HL-60 (cell line): ENCODE data around the gene RFXAP.

Experiments used
- DNase-seq, 2 experiments: peaks; one replicate each; pipeline ENCODE4 v3.0.0-alpha.2; 2010 to 2020; ENCODE audit warnings: low read depth in 1 of 2, low spot score in 1 of 2
- H3K27ac ChIP-seq: fragments of 250-450 bp; sonication (Bioruptor Pico); replicated peaks from 2 replicates; pipeline ENCODE4 v1.5.1; 2020; ENCODE audit warnings: mild to moderate bottlenecking, moderate library complexity
- H3K27me3 ChIP-seq: fragments of 250-450 bp; sonication (Bioruptor Pico); 2 replicates; pipeline ENCODE4 v1.5.1; 2021; ENCODE audit warnings: mild to moderate bottlenecking, moderate library complexity; ENCODE audit not compliant: insufficient read depth, poor library complexity, severe bottlenecking
- H3K4me3 ChIP-seq: replicated peaks from 2 replicates; pipeline ENCODE4 v1.5.1; 2011; ENCODE audit warnings: mild to moderate bottlenecking, control low read depth, low read length; ENCODE audit not compliant: insufficient read depth
- GABPA ChIP-seq: IDR thresholded peaks from 2 replicates; pipeline ENCODE4 v1.6.1; 2012; ENCODE audit warnings: low read depth
- POLR2AphosphoS5 ChIP-seq: IDR thresholded peaks from 2 replicates; pipeline ENCODE4 v1.6.1; 2012; ENCODE audit warnings: low read depth
- REST ChIP-seq: IDR thresholded peaks from 2 replicates; pipeline ENCODE4 v1.6.1; 2012; ENCODE audit warnings: low read depth; ENCODE audit not compliant: insufficient replicate concordance
- SPI1 ChIP-seq: IDR thresholded peaks from 2 replicates; pipeline ENCODE4 v1.6.1; 2012; ENCODE audit warnings: low read depth, mild to moderate bottlenecking, borderline replicate concordance
- TF ChIP-seq, protein P1 (sequence below): IDR thresholded peaks from one replicate; pipeline ENCODE4 v1.5.1; 2011; ENCODE audit warnings: low read length, control low read depth, inconsistent platforms; ENCODE audit not compliant: insufficient read depth

RFXAP gene

GRCh38 chr13:36804588-36804987 lies 14.4 kb upstream of the RFXAP start:
- Histone ChIP-seq H3K27me3 (peaks cover 2% of the 10 kb centered on the region), H3K27ac (no peak overlapping the region), H3K4me3 (no peak overlapping the region)
- TF ChIP-seq, protein P1, sequence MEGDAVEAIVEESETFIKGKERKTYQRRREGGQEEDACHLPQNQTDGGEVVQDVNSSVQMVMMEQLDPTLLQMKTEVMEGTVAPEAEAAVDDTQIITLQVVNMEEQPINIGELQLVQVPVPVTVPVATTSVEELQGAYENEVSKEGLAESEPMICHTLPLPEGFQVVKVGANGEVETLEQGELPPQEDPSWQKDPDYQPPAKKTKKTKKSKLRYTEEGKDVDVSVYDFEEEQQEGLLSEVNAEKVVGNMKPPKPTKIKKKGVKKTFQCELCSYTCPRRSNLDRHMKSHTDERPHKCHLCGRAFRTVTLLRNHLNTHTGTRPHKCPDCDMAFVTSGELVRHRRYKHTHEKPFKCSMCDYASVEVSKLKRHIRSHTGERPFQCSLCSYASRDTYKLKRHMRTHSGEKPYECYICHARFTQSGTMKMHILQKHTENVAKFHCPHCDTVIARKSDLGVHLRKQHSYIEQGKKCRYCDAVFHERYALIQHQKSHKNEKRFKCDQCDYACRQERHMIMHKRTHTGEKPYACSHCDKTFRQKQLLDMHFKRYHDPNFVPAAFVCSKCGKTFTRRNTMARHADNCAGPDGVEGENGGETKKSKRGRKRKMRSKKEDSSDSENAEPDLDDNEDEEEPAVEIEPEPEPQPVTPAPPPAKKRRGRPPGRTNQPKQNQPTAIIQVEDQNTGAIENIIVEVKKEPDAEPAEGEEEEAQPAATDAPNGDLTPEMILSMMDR = no peak
- TF ChIP-seq POLR2AphosphoS5 (no peak), REST (no peak), SPI1 (no peak), GABPA (no peak)
- no peak for DNase-seq

GRCh38 chr13:36806102-36806501 lies 12.9 kb upstream of the RFXAP start:
- no peak overlapping the region for H3K4me3 ChIP-seq
- H3K27me3 ChIP-seq = peaks cover 2% of the 10 kb centered on the region
- TF ChIP-seq, protein P1 = no peak
- TF ChIP-seq POLR2AphosphoS5 (no peak), SPI1 (no peak), GABPA (no peak), REST (no peak)
- no peak overlapping the region for H3K27ac ChIP-seq
- no peak for DNase-seq

DNA sequence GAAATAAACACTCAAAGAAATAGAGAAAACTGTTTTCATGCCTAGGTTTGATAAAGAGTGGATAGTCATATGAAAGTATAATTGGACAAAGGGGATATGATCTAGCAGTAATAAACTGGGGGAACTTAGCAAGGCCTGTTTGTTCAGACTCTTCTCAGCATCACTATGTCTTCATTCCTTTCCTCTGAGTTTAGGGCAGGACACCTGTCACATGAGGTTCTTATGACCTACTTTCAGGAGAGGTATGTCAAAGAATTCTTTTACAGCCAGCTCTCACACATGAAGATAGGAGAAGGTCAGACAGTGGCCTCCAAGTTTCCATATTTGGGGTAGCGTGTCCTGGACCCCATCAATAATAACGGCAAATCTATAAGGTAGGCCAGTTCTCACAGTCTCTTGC lies 11.4 kb upstream of the RFXAP start:
- DNase-seq = no peak
- Histone ChIP-seq H3K27ac (no peak overlapping the region), H3K4me3 (no peak overlapping the region), H3K27me3 (peaks cover 2% of the 10 kb centered on the region)
- TF ChIP-seq GABPA = no peak

- no peak for DNase-seq
- Histone ChIP-seq H3K4me3 (no peak overlapping the region), H3K27ac (no peak overlapping the region), H3K27me3 (no peaks in the 10 kb centered on the region)
- TF ChIP-seq, protein P1 = no peak
- TF ChIP-seq GABPA (no peak), POLR2AphosphoS5 (no peak), SPI1 (no peak), REST (no peak)
These were observed 5.8 kb upstream of the RFXAP start for GRCh38 chr13:36813225-36813624.
